Endodermal cell (in vitro differentiated cells): ENCODE measurements around the gene CCDC34. TPM values are rescaled to one million over a fixed set of nuclear protein-coding genes. Genes with fewer than 3 reads are reported as not detected.

ENCODE experiments used
- DNase-seq: peaks from one replicate; pipeline ENCODE4 v3.0.0-alpha.2; 2017
- H3K27ac ChIP-seq: 2 replicates; pipeline ENCODE4 v1.5.1; 2013; ENCODE audit warnings: mild to moderate bottlenecking, low read depth, low read length, moderate library complexity
- H3K27me3 ChIP-seq: 2 replicates; pipeline ENCODE4 v1.6.1; 2013; ENCODE audit warnings: mild to moderate bottlenecking, low read length, moderate library complexity; ENCODE audit not compliant: insufficient read depth, control insufficient read depth, poor library complexity, severe bottlenecking
- H3K36me3 ChIP-seq: 2 replicates; pipeline ENCODE4 v1.7.0; 2013; ENCODE audit warnings: mild to moderate bottlenecking, low read length, moderate library complexity; ENCODE audit not compliant: control insufficient read depth, insufficient read depth
- H3K4me1 ChIP-seq: one replicate; pipeline ENCODE4 v1.7.0; 2013; ENCODE audit warnings: low read length; ENCODE audit not compliant: control insufficient read depth, insufficient read depth
- H3K4me3 ChIP-seq: 2 replicates; pipeline ENCODE4 v1.5.1; 2013; ENCODE audit warnings: mild to moderate bottlenecking, low read length, moderate library complexity
- H3K9ac ChIP-seq: 2 replicates; pipeline ENCODE4 v1.6.1; 2013; ENCODE audit warnings: mild to moderate bottlenecking, low read length, moderate library complexity; ENCODE audit not compliant: poor library complexity, severe bottlenecking; ENCODE audit errors: extremely low read depth
- H3K9me3 ChIP-seq: 2 replicates; pipeline ENCODE4 v1.6.1; 2013; ENCODE audit warnings: mild to moderate bottlenecking, low read length, moderate library complexity; ENCODE audit not compliant: control insufficient read depth
- H3K27ac Mint-ChIP-seq: 2 replicates; pipeline ENCODE4 v1.8.0; 2020; ENCODE audit warnings: mixed read lengths
- H3K27me3 Mint-ChIP-seq: 2 replicates; pipeline ENCODE4 v1.8.0; 2021; ENCODE audit warnings: mild to moderate bottlenecking, mixed read lengths; ENCODE audit not compliant: insufficient read depth
- H3K36me3 Mint-ChIP-seq: 2 replicates; pipeline ENCODE4 v1.8.0; 2020; ENCODE audit warnings: low read depth, mixed read lengths
- H3K4me1 Mint-ChIP-seq: 2 replicates; pipeline ENCODE4 v1.8.0; 2020; ENCODE audit warnings: mixed read lengths
- H3K4me3 Mint-ChIP-seq: 2 replicates; pipeline ENCODE4 v1.8.0; 2020; ENCODE audit warnings: mild to moderate bottlenecking, moderate library complexity, mixed read lengths
- H3K9me3 Mint-ChIP-seq: 2 replicates; pipeline ENCODE4 v1.8.0; 2020; ENCODE audit warnings: mild to moderate bottlenecking, mixed read lengths
- WGBS, 2 experiments: methylation state at CpG; one replicate each; pipeline versions ENCODE4 v1.1.5 to v1.1.7; 2013; ENCODE audit warnings: missing lambda C conversion rate in 2 of 2, mixed read lengths in 1 of 2; ENCODE audit not compliant: insufficient coverage in 1 of 2, insufficient read length in 1 of 2; 5-methylcytosine and 5-hydroxymethylcytosine counted together
- long read RNA-seq, 4 experiments: library from polyadenylated mRNA in 2 of 4; library from RNA in 1 of 4; library from capped mRNA in 1 of 4; stranded (forward) in 3 of 4; unstranded in 1 of 4; transcript quantifications; one replicate each; pipeline ENCODE4 v2.0.0, GENCODE V29; 2020 to 2021; ENCODE audit warnings: inconsistent platforms in 1 of 4
- polyA plus RNA-seq, 2 experiments: library from polyadenylated mRNA; stranded (reverse); fragments of 50-300 nt; gene quantifications; one replicate each; pipeline ENCODE4 v1.2.3, GENCODE V29; 2013
- total RNA-seq, 2 donors: library from RNA; stranded (reverse); fragmentation: NEBNext Ultra II Directional in 1 of 2; extraction: Animal tissue kit (Norgen Biotek cat#: 25700) in 1 of 2; gene quantifications; 2 replicates in 1 of 2; 3 replicates in 1 of 2; pipeline ENCODE4 v1.2.1, GENCODE V29; 2021
- TF ChIP-seq, protein P1 (sequence below): fragments of 200-600 bp; sonication (generic); conservative IDR thresholded peaks from 2 replicates; pipeline ENCODE4 v1.5.0; 2021; ENCODE audit warnings: antibody characterized with exemption, mild to moderate bottlenecking

The CCDC34 gene, protein sequence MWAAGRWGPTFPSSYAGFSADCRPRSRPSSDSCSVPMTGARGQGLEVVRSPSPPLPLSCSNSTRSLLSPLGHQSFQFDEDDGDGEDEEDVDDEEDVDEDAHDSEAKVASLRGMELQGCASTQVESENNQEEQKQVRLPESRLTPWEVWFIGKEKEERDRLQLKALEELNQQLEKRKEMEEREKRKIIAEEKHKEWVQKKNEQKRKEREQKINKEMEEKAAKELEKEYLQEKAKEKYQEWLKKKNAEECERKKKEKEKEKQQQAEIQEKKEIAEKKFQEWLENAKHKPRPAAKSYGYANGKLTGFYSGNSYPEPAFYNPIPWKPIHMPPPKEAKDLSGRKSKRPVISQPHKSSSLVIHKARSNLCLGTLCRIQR
- 10 to 100 TPM; 26.2 to 38.1 TPM for total RNA-seq
- polyA plus RNA-seq (2013, experiment 1 of 2) = 33.4 TPM
- 34.7 TPM for polyA plus RNA-seq (2013, experiment 2 of 2)
- long read RNA-seq, experiment 1, transcript CCDC34-202 (6 exons, 2,103 nt) = major isoform, 13 of 28 reads
- long read RNA-seq, experiment 1, partial matches to known transcripts = 8 of 28 reads
- long read RNA-seq, experiment 1, other reads (novel, unspliced or antisense) = 7 of 28 reads
- long read RNA-seq, experiment 2, transcript CCDC34-202 (6 exons, 2,103 nt) = major isoform, 48 of 68 reads
- long read RNA-seq, experiment 2, partial matches to known transcripts = 1 of 68 reads
- long read RNA-seq, experiment 2, other reads (novel, unspliced or antisense) = 18 of 68 reads
- long read RNA-seq, experiment 3, transcript CCDC34-201 (3 exons, 2,109 nt) = major isoform, 6 of 11 reads
- long read RNA-seq, experiment 3, partial matches to known transcripts = 4 of 11 reads
- long read RNA-seq, experiment 3, other reads (novel, unspliced or antisense) = 1 of 11 reads
- long read RNA-seq, experiment 4, transcript CCDC34-202 (6 exons, 2,103 nt) = major isoform, 65 of 92 reads
- long read RNA-seq, experiment 4, transcript CCDC34-201 (3 exons, 2,109 nt) = minor isoform, 5 of 92 reads
- long read RNA-seq, experiment 4, partial matches to known transcripts = 16 of 92 reads
- long read RNA-seq, experiment 4, other reads (novel, unspliced or antisense) = 6 of 92 reads

DNA sequence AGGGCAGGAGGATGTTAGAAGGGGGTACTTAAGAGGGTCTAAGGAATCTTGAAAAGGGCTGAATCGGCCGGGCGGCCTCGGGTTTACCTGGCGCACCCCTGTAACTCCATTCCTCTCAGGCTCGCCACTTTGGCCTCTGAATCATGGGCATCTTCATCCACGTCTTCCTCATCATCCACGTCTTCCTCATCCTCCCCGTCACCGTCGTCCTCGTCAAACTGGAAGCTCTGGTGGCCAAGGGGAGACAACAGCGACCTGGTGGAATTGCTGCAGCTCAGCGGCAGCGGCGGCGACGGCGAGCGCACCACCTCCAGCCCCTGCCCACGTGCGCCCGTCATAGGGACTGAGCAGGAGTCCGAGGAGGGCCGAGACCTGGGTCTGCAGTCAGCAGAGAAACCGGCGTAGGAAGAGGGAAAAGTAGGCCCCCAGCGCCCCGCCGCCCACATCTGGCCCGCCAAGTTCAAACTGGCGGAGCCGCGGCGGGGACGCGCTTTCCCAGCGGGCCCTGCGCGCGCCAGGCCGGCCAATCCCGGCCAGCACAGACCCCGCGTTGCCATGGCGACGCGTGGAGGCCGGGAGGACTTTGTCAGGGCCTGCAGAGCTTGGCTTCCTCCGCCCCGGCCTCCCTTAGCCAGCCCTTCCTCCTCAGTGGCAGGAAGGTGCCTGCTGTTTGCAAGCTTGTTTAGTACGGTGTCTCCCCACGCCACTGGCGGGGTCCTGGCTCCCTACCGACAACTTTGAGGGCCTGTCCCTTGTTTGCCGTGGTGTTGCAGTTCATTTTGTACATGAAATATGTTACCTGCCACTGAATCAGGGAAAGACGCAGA, at the start of gene CCDC34:
Gene CCDC34, minus strand, starts transcription at position 467 of the 827 bp plus-strand sequence. Its CDS starts 21 bp downstream, at position 446.
- TF ChIP-seq, protein P1, sequence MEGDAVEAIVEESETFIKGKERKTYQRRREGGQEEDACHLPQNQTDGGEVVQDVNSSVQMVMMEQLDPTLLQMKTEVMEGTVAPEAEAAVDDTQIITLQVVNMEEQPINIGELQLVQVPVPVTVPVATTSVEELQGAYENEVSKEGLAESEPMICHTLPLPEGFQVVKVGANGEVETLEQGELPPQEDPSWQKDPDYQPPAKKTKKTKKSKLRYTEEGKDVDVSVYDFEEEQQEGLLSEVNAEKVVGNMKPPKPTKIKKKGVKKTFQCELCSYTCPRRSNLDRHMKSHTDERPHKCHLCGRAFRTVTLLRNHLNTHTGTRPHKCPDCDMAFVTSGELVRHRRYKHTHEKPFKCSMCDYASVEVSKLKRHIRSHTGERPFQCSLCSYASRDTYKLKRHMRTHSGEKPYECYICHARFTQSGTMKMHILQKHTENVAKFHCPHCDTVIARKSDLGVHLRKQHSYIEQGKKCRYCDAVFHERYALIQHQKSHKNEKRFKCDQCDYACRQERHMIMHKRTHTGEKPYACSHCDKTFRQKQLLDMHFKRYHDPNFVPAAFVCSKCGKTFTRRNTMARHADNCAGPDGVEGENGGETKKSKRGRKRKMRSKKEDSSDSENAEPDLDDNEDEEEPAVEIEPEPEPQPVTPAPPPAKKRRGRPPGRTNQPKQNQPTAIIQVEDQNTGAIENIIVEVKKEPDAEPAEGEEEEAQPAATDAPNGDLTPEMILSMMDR = peak; percentile 24
- peak; percentile 96 for DNase-seq
- peak within 1 kb of the TSS; percentile 97 for H3K27ac Mint-ChIP-seq
- Histone ChIP-seq H3K36me3 (peaks cover 22% of the 10 kb centered on the region), H3K27me3 (no peaks in the 10 kb centered on the region), H3K4me3 (peak within 1 kb of the TSS; percentile 88), H3K9me3 (no peaks in the 10 kb centered on the region), H3K4me1 (peaks cover 8% of the 10 kb centered on the region), H3K9ac (peak within 1 kb of the TSS; percentile 81), H3K27ac (peak within 1 kb of the TSS; percentile 59)
- peaks cover 9% of the 10 kb centered on the region for H3K36me3 Mint-ChIP-seq
- 0 to 2% methylated on average over 6 to 57 of the region's 57 CpGs for WGBS, 2 experiments
- no peaks in the 10 kb centered on the region for H3K9me3 Mint-ChIP-seq
- H3K4me3 Mint-ChIP-seq = peak within 1 kb of the TSS; percentile 93
- peaks cover 36% of the 10 kb centered on the region for H3K4me1 Mint-ChIP-seq
- H3K27me3 Mint-ChIP-seq = no peaks in the 10 kb centered on the region

DNA sequence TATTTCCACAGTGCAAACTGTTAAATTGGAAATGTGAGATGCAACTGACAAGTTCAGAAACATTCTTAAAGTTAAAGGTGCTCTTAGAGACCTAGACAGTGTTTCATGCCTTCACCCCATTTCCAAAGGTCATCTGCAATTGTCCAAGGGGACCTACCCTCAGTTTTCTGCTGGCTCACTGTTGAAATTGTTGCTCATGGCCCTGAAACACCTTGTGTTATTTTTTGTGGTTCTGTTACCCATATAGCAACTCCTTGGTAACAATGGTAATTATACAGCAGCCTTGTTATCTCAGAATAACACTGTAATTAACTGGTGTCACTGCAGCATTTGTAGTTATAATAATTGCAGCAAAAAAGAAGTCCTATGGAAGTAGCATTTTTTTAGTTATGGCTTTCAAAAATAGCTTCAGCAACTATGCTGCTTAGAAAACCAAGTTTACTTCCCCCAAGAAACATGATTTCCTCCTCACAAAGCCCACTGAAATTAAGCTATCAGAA, 49.2 kb upstream of the CCDC34 start:
- Mint-ChIP-seq H3K27ac (peak overlapping the region; percentile 33), H3K27me3 (no peaks in the 10 kb centered on the region), H3K4me3 (no peak overlapping the region), H3K36me3 (peaks cover 5% of the 10 kb centered on the region), H3K4me1 (peaks cover 27% of the 10 kb centered on the region), H3K9me3 (no peaks in the 10 kb centered on the region)
- H3K36me3 ChIP-seq = peaks cover 46% of the 10 kb centered on the region
- no peak overlapping the region for H3K9ac ChIP-seq
- TF ChIP-seq, protein P1 = no peak
- H3K27ac ChIP-seq = no peak overlapping the region
- H3K9me3 ChIP-seq = no peaks in the 10 kb centered on the region
- no peak for DNase-seq
- H3K4me3 ChIP-seq = no peak overlapping the region
- H3K27me3 ChIP-seq = no peaks in the 10 kb centered on the region
- no peaks in the 10 kb centered on the region for H3K4me1 ChIP-seq

DNA sequence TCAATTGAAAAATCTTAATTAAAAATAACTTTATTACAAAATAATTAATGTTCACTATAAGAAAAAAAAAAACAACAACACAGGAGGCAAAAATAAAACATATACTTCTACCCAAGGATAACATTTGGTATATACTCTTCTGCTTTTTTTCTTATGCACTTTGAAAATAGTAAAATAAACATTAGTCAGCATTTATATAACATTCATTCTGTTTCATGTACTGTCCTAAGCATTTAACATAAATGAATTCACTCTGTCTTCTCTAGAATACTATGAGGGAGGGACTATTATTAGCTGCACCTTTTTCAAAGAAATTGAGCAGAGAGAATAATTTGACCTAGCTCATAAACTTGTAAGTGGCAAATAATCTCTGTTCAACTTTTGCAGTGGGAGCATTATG, 48.3 kb upstream of the CCDC34 start:
- DNase-seq = no peak
- H3K9me3 ChIP-seq = no peaks in the 10 kb centered on the region
- peaks cover 55% of the 10 kb centered on the region for H3K36me3 ChIP-seq
- peaks cover 18% of the 10 kb centered on the region for H3K4me1 Mint-ChIP-seq
- H3K27me3 Mint-ChIP-seq = no peaks in the 10 kb centered on the region
- no peak overlapping the region for H3K4me3 ChIP-seq
- no peaks in the 10 kb centered on the region for H3K4me1 ChIP-seq
- H3K4me3 Mint-ChIP-seq = no peak overlapping the region
- peaks cover 5% of the 10 kb centered on the region for H3K36me3 Mint-ChIP-seq
- H3K27ac Mint-ChIP-seq = no peak overlapping the region
- H3K27me3 ChIP-seq = no peaks in the 10 kb centered on the region
- H3K9me3 Mint-ChIP-seq = no peaks in the 10 kb centered on the region
- TF ChIP-seq, protein P1 = no peak
- H3K27ac ChIP-seq = no peak overlapping the region
- H3K9ac ChIP-seq = no peak overlapping the region
